GF-D8 (cell line): ENCODE data around the gene FAAP20.

Experiments
- DNase-seq: peaks from one replicate; lab custom pipeline; 2025; lab: John Stamatoyannopoulos, UW

The FAAP20 gene

GRCh38 chr1:2194319-2194897, at the start of gene FAAP20:
Gene FAAP20 (minus strand): TSS chr1:2194772. CDS start chr1:2194749, 23 bp downstream.
- DNase-seq: peak; percentile 4

DNA sequence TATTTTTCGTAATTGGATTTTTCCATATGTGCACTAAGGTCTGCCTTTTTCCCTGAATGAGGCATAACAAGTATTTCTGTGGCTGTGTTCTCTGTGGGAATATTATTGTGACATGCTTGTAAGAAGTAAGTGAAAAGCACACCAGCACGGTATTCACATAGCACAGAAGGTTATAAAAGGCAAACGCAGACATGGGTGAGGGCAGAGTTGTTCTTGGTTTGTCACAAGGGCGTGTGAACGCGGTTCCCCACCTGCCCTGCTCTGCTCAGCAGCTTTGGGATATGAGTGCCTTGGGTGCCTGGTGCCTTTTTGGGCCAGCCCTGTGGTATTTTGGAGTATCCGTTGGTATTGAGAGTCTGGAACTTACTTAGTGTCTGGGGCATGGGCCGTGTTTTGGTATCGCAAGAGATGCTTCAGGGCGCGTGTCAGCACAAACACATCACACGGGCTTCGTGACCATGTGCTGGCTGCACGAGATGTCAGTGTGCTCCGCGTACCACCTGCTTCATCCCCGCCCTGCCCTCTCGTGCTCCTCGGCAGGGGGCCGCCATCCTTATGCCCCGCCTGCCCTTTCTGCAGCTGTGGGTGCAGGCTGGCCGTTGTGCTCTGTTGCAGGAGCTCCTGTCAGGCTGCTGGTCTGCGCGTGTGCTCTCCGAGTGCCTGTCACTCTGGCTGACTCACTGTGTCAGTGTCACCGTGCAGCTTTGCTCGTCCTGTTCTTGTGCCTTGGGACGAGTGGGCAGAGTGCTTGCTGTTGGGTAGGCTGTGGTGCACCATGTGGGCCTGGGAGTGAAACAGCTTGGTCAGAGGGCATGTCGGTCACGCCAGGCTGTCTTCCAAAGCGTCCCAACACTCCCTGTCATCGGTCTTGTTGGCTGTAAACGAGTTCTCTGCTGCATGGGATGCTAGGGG, 48.5 kb upstream of the FAAP20 start:
- no peak for DNase-seq

GRCh38 chr1:2241820-2242219, 47.2 kb upstream of the FAAP20 start:
- no peak for DNase-seq

- peak; percentile 51 for DNase-seq
Observed at GRCh38 chr1:2240270-2241156, 45.9 kb upstream of the FAAP20 start.

- no peak for DNase-seq
Observed at GRCh38 chr1:2239384-2239985, 44.9 kb upstream of the FAAP20 start.

DNA sequence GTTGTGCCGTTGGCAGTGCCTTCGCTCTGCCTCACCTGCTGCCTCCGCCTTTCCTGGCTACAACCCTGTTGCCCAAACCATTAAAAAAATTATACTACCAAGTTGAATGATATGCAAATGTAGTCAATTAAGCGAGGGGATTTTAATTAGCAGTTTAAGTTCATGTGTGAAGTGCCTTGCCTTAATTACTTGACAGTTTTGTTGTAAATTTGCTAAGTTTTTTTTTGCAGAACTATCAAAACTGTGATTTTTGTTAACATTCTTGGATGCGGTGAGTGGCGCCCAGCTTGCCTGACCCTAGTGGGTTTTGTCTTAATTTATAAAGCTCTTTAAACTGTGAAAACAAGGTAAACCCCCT, 44.4 kb upstream of the FAAP20 start:
- DNase-seq: no peak

GRCh38 chr1:2238361-2239012, 43.9 kb upstream of the FAAP20 start:
- DNase-seq: no peak

DNA sequence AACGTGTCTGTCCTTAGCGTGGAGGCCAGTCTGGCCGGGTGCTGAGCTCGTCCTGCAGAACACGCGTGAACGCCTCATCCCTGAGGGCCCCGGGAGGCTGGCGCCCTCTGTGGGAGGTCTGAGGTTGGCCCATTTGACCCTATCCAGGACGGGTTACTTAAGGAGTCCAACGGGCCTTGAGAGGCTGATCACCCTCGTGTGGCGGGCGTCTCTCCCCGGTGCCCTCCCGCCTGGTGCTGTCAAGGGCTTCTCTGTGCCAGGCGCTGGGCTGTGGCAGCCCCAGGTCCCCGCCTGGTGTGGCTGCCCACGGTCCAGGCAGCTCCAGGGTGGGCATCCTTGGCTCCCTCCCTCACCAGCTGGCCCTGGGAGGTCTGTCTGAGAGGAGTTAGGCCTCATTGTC, 43.2 kb upstream of the FAAP20 start:
- no peak for DNase-seq

GRCh38 chr1:2236695-2237677, 42.4 kb upstream of the FAAP20 start:
- DNase-seq: no peak

- no peak for DNase-seq
Observed at GRCh38 chr1:2235300-2235998, 40.9 kb upstream of the FAAP20 start.

DNA sequence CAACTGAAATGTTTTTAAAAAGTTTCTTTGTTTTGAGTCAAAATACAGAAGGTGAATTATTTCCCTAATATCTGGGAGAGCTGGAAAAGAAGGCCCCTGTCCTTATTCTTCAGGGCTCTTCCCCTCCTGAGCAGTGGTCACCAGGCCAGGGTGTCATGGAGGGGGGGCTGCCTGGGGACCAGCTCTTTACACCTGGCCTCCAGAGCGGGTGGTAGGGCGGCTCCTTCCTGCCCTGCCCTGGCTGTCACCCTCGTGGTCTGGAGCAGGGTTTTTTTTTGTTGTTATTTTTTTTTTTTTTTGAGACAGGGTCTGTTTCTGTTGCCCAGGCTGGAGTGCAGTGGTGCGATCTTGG, 40.2 kb upstream of the FAAP20 start:
- DNase-seq: peak; percentile 87

DNA sequence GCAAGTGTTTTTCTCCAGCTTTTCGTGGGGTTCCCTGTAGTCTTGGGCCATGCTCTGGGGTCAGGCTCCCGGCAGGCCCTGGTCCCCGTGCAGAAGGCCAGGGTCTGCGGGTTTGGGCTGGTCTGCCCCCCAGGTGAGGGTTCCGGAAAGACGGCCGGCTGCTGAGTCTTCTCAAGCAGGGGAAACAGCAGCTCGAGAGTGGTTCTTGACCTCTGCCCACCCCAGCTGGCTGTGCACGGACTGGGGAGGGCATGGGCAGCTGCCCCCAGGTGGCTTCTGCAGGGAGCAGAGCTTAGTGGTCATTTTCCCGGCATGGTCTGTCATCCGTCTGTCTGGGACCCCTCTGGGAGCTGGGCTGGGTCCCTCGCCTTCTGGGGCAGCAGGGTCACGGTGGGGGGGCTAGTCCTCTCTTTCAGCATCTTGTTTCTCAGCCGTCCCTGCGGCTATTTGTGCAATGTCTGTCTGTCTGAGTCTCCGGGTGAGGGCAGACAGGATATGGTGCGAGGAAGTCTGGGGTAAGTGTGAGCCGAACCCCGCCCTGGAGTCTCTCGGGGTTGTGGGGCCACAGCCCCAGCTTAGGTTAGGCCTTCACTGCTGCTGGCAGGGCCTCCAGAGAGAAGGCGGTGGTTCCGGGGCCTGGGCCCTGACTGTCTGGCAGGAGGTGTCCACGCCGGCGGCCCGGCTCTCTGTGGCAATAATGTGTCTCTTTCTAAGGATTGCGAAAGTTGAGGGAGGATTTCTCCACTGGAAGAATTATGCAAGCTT, 39.6 kb upstream of the FAAP20 start:
- peak; percentile 97 for DNase-seq

DNA sequence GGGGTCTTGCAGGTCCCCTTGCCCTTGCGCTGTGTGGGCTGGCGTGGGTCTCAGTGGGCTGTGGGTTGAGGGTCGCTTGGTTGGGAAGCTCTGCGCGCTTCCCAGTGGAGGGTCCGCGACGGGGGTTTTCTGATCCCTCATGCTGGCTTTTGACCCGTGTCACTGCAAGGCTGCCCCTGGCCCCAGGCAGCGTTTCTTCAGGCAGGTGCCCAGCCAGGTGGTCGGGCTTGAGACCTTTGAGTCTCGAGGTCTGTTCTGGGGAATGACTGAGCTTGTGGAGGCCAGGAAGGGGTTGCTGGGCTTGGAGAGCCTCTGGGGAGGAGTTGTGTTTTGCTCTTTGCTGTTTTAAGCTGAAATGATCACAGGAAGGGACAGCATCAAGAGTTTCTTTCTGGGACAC, 38.9 kb upstream of the FAAP20 start:
- DNase-seq: no peak

DNA sequence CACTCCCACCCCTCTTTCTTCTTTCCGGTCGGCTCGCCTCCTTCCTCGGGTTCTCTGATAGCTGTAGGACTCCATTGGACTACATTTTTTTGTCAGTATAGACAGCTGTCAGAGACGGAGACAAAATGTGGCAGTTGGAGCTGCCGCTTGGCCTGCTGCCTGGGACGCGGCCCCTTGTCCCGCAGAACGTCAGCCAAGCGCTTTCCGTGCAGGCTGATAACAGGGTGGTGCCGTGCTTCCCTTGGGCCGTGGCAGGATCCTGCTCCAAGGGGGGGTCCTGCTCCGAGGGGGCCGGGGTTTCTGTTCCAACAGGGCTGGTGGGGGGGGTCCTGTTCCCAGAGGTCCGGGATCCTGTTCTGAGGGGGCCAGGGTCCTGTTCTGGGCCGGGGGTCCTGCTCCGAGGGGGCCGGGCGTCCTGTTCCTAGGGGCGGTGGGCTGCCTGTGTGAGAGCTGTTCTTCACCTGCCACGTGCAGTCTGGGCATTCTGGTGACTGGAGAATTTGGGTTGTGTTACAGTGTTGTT, 38.4 kb upstream of the FAAP20 start:
- DNase-seq: no peak

DNA sequence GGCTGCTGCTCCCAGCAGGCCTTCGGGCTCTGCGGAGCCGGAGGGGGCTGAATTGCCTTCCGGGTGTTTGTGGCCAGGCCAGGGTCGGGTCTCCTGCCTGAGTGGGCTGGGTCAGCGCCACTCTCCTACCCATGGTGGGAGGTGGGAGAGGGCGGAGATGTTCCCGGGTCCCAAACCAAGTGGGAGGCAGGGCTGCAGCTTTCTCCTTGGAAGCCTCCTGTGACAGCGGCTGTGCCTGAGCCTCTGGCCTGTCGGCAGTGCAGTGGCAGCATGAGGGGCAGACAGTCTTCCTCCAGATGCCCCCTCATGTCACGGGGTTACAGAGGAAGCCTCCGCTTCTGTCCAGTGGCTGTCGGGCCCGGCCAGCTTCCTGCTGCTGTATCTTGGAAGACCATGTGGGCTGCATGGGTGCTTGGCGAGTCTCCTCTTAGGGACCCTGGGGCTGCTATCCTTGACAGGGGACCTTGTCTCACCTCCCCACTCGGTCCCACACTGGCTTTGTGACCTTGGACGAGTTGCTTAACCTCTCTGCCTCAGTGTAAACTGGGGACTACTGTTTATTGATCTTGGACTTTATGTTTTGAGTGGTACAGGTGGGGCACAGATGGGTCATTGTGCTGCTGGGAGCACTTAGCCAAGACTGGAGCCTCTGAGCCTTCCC, 37.8 kb upstream of the FAAP20 start:
- no peak for DNase-seq

DNA sequence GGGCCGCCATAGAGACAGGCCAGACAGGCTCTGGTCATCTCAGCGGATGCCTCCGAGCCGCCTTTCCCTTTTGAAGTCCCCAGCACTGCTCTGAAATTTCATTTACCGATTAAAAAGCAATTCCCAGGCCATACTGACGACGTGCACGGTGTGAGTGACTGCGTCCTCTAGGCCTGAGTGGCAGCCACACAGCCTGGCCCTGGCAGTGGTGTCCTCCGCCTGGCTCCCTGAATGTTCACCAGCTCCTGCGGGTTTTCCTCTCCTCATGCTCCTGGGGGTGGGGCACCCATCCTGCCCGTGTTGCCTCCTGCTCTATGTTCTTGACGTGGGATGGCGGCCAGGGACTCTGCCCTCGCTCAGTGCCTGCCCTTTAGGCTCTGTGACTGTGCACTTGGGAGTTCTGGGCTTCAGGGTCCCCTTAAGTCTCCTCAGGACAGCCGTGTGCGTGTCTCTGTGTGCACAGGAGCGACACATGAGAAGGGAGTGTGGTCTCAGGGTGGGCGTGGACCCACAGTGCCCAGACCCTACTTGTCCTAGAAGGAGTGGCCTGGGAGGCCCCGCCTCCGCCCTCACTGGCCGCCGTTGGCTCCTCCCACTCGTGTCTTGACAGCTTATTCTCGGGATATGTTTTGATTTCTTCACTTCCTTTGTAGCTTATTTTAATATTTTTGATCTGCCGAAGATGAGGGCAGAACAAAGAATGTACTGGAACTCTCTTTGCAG, 37.1 kb upstream of the FAAP20 start:
- DNase-seq: no peak

DNA sequence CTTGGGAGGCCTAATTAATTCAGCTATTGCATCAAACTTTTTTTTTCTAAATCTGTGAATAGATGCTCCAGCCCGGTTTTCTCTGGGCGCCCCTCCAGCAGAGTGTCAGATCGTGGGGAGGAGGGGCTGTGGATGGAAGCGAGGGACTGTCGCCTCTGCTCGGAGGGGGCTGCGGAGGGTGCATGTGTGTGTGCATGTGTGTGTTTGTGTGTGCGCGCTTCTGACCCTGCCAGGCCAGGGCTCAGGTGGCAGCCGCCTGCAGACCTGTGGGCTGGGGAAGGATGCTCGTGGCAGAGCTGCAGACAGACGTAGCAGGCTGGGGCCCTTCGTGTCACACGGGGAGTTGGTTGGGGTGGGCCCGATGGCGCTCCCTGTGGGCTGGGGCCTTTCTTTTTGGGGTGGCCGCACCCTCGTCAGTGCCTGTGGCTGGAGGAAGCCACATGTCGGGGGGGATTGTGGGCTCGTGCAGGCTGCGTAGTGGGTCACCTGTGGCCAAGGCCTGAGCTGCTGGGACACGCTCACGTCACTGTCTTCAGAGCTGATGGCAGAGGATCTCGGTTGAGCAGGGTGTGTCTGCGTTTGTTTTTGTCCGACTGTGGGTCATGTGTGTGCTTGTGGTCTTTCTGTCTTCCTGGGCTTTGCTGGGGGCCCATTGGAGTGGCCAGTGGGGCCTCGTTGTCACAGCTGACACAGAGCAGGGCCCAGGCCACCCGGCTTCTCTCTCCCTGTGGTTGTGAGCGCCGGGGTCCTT, 36.4 kb upstream of the FAAP20 start:
- no peak for DNase-seq
